ENCODE data around the gene LMAN1L. TPM values are rescaled to one million over a fixed set of nuclear protein-coding genes. Genes with fewer than 3 reads are reported as not detected.

LMAN1L gene
- total RNA-seq, 1 experiment from 2014 or later: not detected

DNA sequence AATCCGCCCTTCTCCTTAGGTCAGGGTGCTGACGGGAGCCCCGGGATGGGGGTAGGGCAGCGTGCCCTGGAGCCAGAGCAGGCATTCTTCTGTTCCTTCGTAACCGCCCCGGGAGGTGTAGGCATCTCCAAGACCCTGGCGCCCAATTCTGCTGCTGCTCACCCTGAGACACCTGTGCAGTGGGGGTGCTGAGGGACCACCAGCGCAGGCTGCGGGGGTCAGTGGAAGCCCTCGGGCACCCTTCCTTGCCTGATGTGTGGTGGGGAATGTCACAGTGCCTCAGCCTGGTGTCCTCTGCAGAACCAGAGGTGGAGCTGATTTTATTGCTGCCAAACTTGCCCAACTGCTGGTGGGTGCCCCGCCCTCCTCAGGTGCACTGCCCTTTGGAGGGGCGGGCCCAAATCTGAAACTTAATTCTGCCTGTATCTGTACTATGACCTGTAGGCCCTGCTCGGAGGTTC is 23.4 kb upstream of the LMAN1L start:
- Histone ChIP-seq H3T11ph (ENCODE audit: low read length) (no peak overlapping the region), H3K18ac (ENCODE audit: insufficient read length, low read depth, low read length) (no peak overlapping the region), H2BK5ac (ENCODE audit: insufficient read length, low read length) (no peak overlapping the region), H2BK120ac (ENCODE audit: low read depth, low read length, poor library complexity, severe bottlenecking) (no peak overlapping the region), H3K4me1 (ENCODE audit: insufficient read depth, low read length) (peaks cover 7% of the 10 kb centered on the region; the same call in 1 of the 2 replicates), H3K79me2 (ENCODE audit: insufficient read depth, low read length) (no peaks in the 10 kb centered on the region), H3K27ac (ENCODE audit: insufficient read length, low read depth, low read length) (no peak overlapping the region), H3K56ac (ENCODE audit: insufficient read length, low read depth, low read length) (no peak overlapping the region), H4K20me1 (ENCODE audit: control insufficient read depth, insufficient read depth, insufficient read length) (no peaks in the 10 kb centered on the region), H3K27me3 (ENCODE audit: insufficient read depth, low read length) (no peaks in the 10 kb centered on the region; the same call in 1 of the 2 replicates), H2BK20ac (ENCODE audit: low read depth, low read length, poor library complexity, severe bottlenecking) (no peak overlapping the region), H2BK12ac (ENCODE audit: insufficient read length, low read depth, low read length) (no peak overlapping the region), H2AK5ac (ENCODE audit: insufficient read length, low read length) (no peak overlapping the region), H3K23ac (ENCODE audit: insufficient read length, low read depth, low read length) (no peak overlapping the region), H3K79me1 (ENCODE audit: insufficient read depth, low read depth, low read length, poor library complexity, severe bottlenecking) (no peaks in the 10 kb centered on the region), H3K9ac (ENCODE audit: extremely low read depth, insufficient read length, low read length) (no peak overlapping the region), H3K4ac (ENCODE audit: low read depth, low read length) (no peak overlapping the region), H3K4me2 (ENCODE audit: insufficient read depth, insufficient read length, low read length) (no peak overlapping the region), H2BK15ac (ENCODE audit: low read depth, low read length) (no peak overlapping the region), H4K5ac (ENCODE audit: insufficient read length, low read depth, low read length) (no peak overlapping the region), H4K8ac (replicated peaks; ENCODE audit: insufficient read length, low read depth, low read length) (no peak overlapping the region), H3K9me3 (ENCODE audit: control insufficient read depth, low read depth, low read length) (no peaks in the 10 kb centered on the region), H3K23me2 (ENCODE audit: insufficient read length, low read depth, low read length, poor library complexity, severe bottlenecking) (no peaks in the 10 kb centered on the region), H4K91ac (ENCODE audit: insufficient read length, low read depth, low read length) (no peak overlapping the region), H3K14ac (ENCODE audit: insufficient read depth, low read length) (no peak overlapping the region), H2AFZ (ENCODE audit: low read length) (no peak overlapping the region)
- no CpG with 5 or more reads among the region's 14 CpGs for WGBS (ENCODE audit: extremely low coverage, insufficient read length, low lambda C conversion rate)
- H3K9me3 Mint-ChIP-seq: no peaks in the 10 kb centered on the region; a peak in 1 of 5 replicates
- peaks cover 0 to 5% (median 4%) of the 10 kb centered on the region in 3 experiments; a peak in 4 of 7 replicates for H3K36me3 Mint-ChIP-seq (ENCODE audit: insufficient read depth in 1 of 3, low read depth in 3 of 3)
- H3K4me3 Mint-ChIP-seq: no peak overlapping the region
- no peak for TF ChIP-seq CTCF (conservative IDR thresholded peaks at IDR 0.05)
- H3K27me3 Mint-ChIP-seq (ENCODE audit: low read depth): no peaks in the 10 kb centered on the region; the same call in 1 of the 2 replicates
- no peak overlapping the region for H3K27ac Mint-ChIP-seq
- DNase-seq: no peak
- H3K4me1 Mint-ChIP-seq: peaks cover 36 to 43% of the 10 kb centered on the region in 2 experiments

Data from H9 (cell line).